ENCODE results near the gene OSBPL6. TPM values are rescaled to one million over a fixed set of nuclear protein-coding genes. Genes with fewer than 3 reads are reported as not detected.
"Not testable (repeated sequence)": the region's sequence is repeated elsewhere in the genome, so short reads cannot be mapped to it uniquely, and the experiment has no call there.

The OSBPL6 gene
- total and polyA plus RNA-seq, 3 experiments from 2014 or later = 0.33 to 1.6 (median 1.2) TPM

GRCh38 chr2:178412453-178412852 lies 218.1 kb downstream of the OSBPL6 start:
- H3K9me3 Mint-ChIP-seq; H3K4me1 ChIP-seq (ENCODE audit: insufficient read depth, low read length); POLR2A ChIA-PET; H3K36me3 Mint-ChIP-seq; DNase-seq; H3K9me3 ChIP-seq (ENCODE audit: low read length); H3K4me3 ChIP-seq (ENCODE audit: low read length); H3K27ac ChIP-seq (ENCODE audit: low read depth, low read length); H3K27me3 ChIP-seq (ENCODE audit: insufficient read depth, low read length, poor library complexity, severe bottlenecking); H3K27me3 Mint-ChIP-seq; H3K36me3 ChIP-seq (ENCODE audit: insufficient read depth, low read length): not testable (repeated sequence)
- H3K4me3 Mint-ChIP-seq = peak overlapping the region; percentile 86 to 98 (median 92)
- CTCF ChIA-PET = interaction anchor here (1.9 to 3.7 kb wide), 3 partner anchors 14 to 84 kb away, joined by 5 to 49 read pairs (median 24); no protein-coding TSS in a partner anchor
- H3K4me1 Mint-ChIP-seq = peaks cover 27 to 30% (median 27%) of the 10 kb centered on the region in 3 donors
- peak overlapping the region in 5 of 8 donors; percentile 11 to 98 (median 95) for H3K27ac Mint-ChIP-seq

GRCh38 chr2:178413472-178414265 lies 219.4 kb downstream of the OSBPL6 start:
- H3K9me3 Mint-ChIP-seq = no peaks in the 10 kb centered on the region
- peaks cover 0 to 2% of the 10 kb centered on the region in 2 donors for H3K27me3 Mint-ChIP-seq
- peak; percentile 57 to 82 (median 77) for DNase-seq
- no peaks in the 10 kb centered on the region for H3K36me3 ChIP-seq (ENCODE audit: insufficient read depth, low read length)
- H3K27ac Mint-ChIP-seq = peak overlapping the region; percentile 86 to 99 (median 96)
- H3K27ac ChIP-seq (ENCODE audit: low read depth, low read length) = peak overlapping the region; percentile 86
- H3K4me3 ChIP-seq (ENCODE audit: low read length) = peak overlapping the region; percentile 83
- H3K36me3 Mint-ChIP-seq = peaks cover 0 to 9% (median 0%) of the 10 kb centered on the region in 3 donors
- peaks cover 27 to 30% (median 27%) of the 10 kb centered on the region in 3 donors for H3K4me1 Mint-ChIP-seq
- no peaks in the 10 kb centered on the region for H3K9me3 ChIP-seq (ENCODE audit: low read length)
- H3K4me3 Mint-ChIP-seq = peak overlapping the region; percentile 86 to 98 (median 92)
- no peaks in the 10 kb centered on the region for H3K27me3 ChIP-seq (ENCODE audit: insufficient read depth, low read length, poor library complexity, severe bottlenecking)
- peaks cover 4% of the 10 kb centered on the region for H3K4me1 ChIP-seq (ENCODE audit: insufficient read depth, low read length)
- ChIA-PET POLR2A (interaction anchor here (0.5 to 2.7 kb wide), 3 partner anchors 9 to 152 kb away, joined by 3 to 25 read pairs (median 6); partner anchors contain the start of genes PJVK and PRKRA), CTCF (interaction anchor here (0.7 to 3.7 kb wide), 20 partner anchors 9 to 302 kb away, joined by 3 to 49 read pairs (median 7); partner anchors contain the start of genes PJVK, PRKRA and RBM45)

GRCh38 chr2:178414266-178415247 lies 220.2 kb downstream of the OSBPL6 start:
- Mint-ChIP-seq H3K4me3 (peak overlapping the region; percentile 86 to 98 (median 92)), H3K9me3 (no peaks in the 10 kb centered on the region), H3K27me3 (peaks cover 0 to 2% of the 10 kb centered on the region in 2 donors), H3K4me1 (peaks cover 27 to 30% (median 27%) of the 10 kb centered on the region in 3 donors), H3K27ac (peak overlapping the region; percentile 86 to 99 (median 96)), H3K36me3 (peaks cover 0 to 11% (median 0%) of the 10 kb centered on the region in 3 donors)
- ChIA-PET CTCF (interaction anchor here (0.6 to 3.7 kb wide), 30 partner anchors 8 to 303 kb away, joined by 3 to 49 read pairs (median 4); partner anchors contain the start of genes PJVK, PRKRA and RBM45), POLR2A (interaction anchor here (0.5 to 2.7 kb wide), 3 partner anchors 10 to 153 kb away, joined by 3 to 25 read pairs (median 6); partner anchors contain the start of genes PJVK and PRKRA)
- Histone ChIP-seq H3K9me3 (ENCODE audit: low read length) (no peaks in the 10 kb centered on the region), H3K36me3 (ENCODE audit: insufficient read depth, low read length) (no peaks in the 10 kb centered on the region), H3K4me3 (ENCODE audit: low read length) (peak overlapping the region; percentile 83), H3K27ac (ENCODE audit: low read depth, low read length) (peak overlapping the region; percentile 86), H3K27me3 (ENCODE audit: insufficient read depth, low read length, poor library complexity, severe bottlenecking) (no peaks in the 10 kb centered on the region), H3K4me1 (ENCODE audit: insufficient read depth, low read length) (peaks cover 4% of the 10 kb centered on the region)
- DNase-seq = peak; percentile 62 to 82 (median 71)

GRCh38 chr2:178415979-178416378 lies 221.7 kb downstream of the OSBPL6 start:
- H3K4me3 ChIP-seq (ENCODE audit: low read length) = no peak overlapping the region
- Mint-ChIP-seq H3K27me3 (peaks cover 0 to 2% of the 10 kb centered on the region in 2 donors), H3K4me1 (peaks cover 27 to 30% (median 27%) of the 10 kb centered on the region in 3 donors)

GRCh38 chr2:178417916-178418315 lies 223.6 kb downstream of the OSBPL6 start:
- peaks cover 0 to 2% of the 10 kb centered on the region in 2 donors for H3K27me3 Mint-ChIP-seq
- DNase-seq = no peak
- POLR2A ChIA-PET = no interaction called here

More at GRCh38 chr2:178415979-178416378, 221.7 kb downstream of the OSBPL6 start:
- no peaks in the 10 kb centered on the region for H3K9me3 ChIP-seq (ENCODE audit: low read length)
- H3K9me3 Mint-ChIP-seq = no peaks in the 10 kb centered on the region
- peaks cover 4% of the 10 kb centered on the region for H3K4me1 ChIP-seq (ENCODE audit: insufficient read depth, low read length)
- H3K27ac ChIP-seq (ENCODE audit: low read depth, low read length) = no peak overlapping the region
- no peak overlapping the region for H3K4me3 Mint-ChIP-seq
- DNase-seq = no peak
- no peaks in the 10 kb centered on the region for H3K36me3 ChIP-seq (ENCODE audit: insufficient read depth, low read length)
- peak overlapping the region in 1 of 8 donors; percentile 11 for H3K27ac Mint-ChIP-seq
- H3K27me3 ChIP-seq (ENCODE audit: insufficient read depth, low read length, poor library complexity, severe bottlenecking) = no peaks in the 10 kb centered on the region
- peaks cover 0 to 14% (median 0%) of the 10 kb centered on the region in 3 donors for H3K36me3 Mint-ChIP-seq
- CTCF ChIA-PET = interaction anchor here (0.8 to 3.3 kb wide), 3 partner anchors 15 to 35 kb away, joined by 3 to 27 read pairs (median 10); partner anchors contain the start of genes PJVK and PRKRA
- POLR2A ChIA-PET = no interaction called here

GRCh38 chr2:178418426-178418825 lies 224.1 kb downstream of the OSBPL6 start:
- Mint-ChIP-seq H3K4me1 (peaks cover 20 to 24% (median 20%) of the 10 kb centered on the region in 3 donors), H3K9me3 (no peaks in the 10 kb centered on the region), H3K36me3 (peaks cover 0 to 14% (median 0%) of the 10 kb centered on the region in 3 donors), H3K27me3 (peaks cover 0 to 2% of the 10 kb centered on the region in 2 donors), H3K27ac (peak overlapping the region in 1 of 8 donors; percentile 10), H3K4me3 (no peak overlapping the region)
- DNase-seq = no peak
- H3K4me1 ChIP-seq (ENCODE audit: insufficient read depth, low read length) = peaks cover 4% of the 10 kb centered on the region
- H3K27me3 ChIP-seq (ENCODE audit: insufficient read depth, low read length, poor library complexity, severe bottlenecking) = no peaks in the 10 kb centered on the region
- CTCF ChIA-PET = interaction anchor here (1.2 to 2.2 kb wide), 3 partner anchors 21 to 32 kb away, joined by 4 to 8 read pairs (median 5); partner anchors contain the start of genes PJVK and PRKRA
- no peak overlapping the region for H3K27ac ChIP-seq (ENCODE audit: low read depth, low read length)
- POLR2A ChIA-PET = no interaction called here
- no peaks in the 10 kb centered on the region for H3K36me3 ChIP-seq (ENCODE audit: insufficient read depth, low read length)
- no peak overlapping the region for H3K4me3 ChIP-seq (ENCODE audit: low read length)
- no peaks in the 10 kb centered on the region for H3K9me3 ChIP-seq (ENCODE audit: low read length)

More at GRCh38 chr2:178417916-178418315, 223.6 kb downstream of the OSBPL6 start:
- CTCF ChIA-PET = interaction anchor here (1.2 to 2.2 kb wide), 2 partner anchors 20 to 23 kb away, joined by 4 to 8 read pairs; no protein-coding TSS in a partner anchor
- H3K36me3 Mint-ChIP-seq = peaks cover 0 to 14% (median 0%) of the 10 kb centered on the region in 3 donors
- H3K9me3 ChIP-seq (ENCODE audit: low read length) = no peaks in the 10 kb centered on the region
- no peak overlapping the region for H3K27ac ChIP-seq (ENCODE audit: low read depth, low read length)
- no peaks in the 10 kb centered on the region for H3K27me3 ChIP-seq (ENCODE audit: insufficient read depth, low read length, poor library complexity, severe bottlenecking)
- H3K4me3 ChIP-seq (ENCODE audit: low read length) = no peak overlapping the region
- H3K27ac Mint-ChIP-seq = peak overlapping the region in 1 of 8 donors; percentile 74
- peaks cover 25 to 29% (median 25%) of the 10 kb centered on the region in 3 donors for H3K4me1 Mint-ChIP-seq
- H3K4me3 Mint-ChIP-seq = peak overlapping the region in 1 of 7 donors; percentile 3
- no peaks in the 10 kb centered on the region for H3K36me3 ChIP-seq (ENCODE audit: insufficient read depth, low read length)
- peaks cover 4% of the 10 kb centered on the region for H3K4me1 ChIP-seq (ENCODE audit: insufficient read depth, low read length)
- H3K9me3 Mint-ChIP-seq = no peaks in the 10 kb centered on the region

GRCh38 chr2:178419123-178419522 lies 224.8 kb downstream of the OSBPL6 start:
- ChIA-PET CTCF (interaction anchor here (0.7 to 2.2 kb wide), 6 partner anchors 14 to 307 kb away, joined by 3 to 8 read pairs (median 4); partner anchors contain the start of genes PJVK, PRKRA and RBM45), POLR2A (no interaction called here)
- peaks cover 0 to 8% (median 0%) of the 10 kb centered on the region in 3 donors for H3K36me3 Mint-ChIP-seq
- no peak for DNase-seq
- no peaks in the 10 kb centered on the region for H3K27me3 ChIP-seq (ENCODE audit: insufficient read depth, low read length, poor library complexity, severe bottlenecking)
- no peaks in the 10 kb centered on the region for H3K36me3 ChIP-seq (ENCODE audit: insufficient read depth, low read length)
- no peaks in the 10 kb centered on the region for H3K9me3 ChIP-seq (ENCODE audit: low read length)
- no peak overlapping the region for H3K4me3 ChIP-seq (ENCODE audit: low read length)
- no peak overlapping the region for H3K4me3 Mint-ChIP-seq
- peaks cover 0 to 2% of the 10 kb centered on the region in 2 donors for H3K27me3 Mint-ChIP-seq
- no peak overlapping the region for H3K27ac ChIP-seq (ENCODE audit: low read depth, low read length)
- no peak overlapping the region for H3K27ac Mint-ChIP-seq
- H3K4me1 Mint-ChIP-seq = peaks cover 13 to 17% (median 17%) of the 10 kb centered on the region in 3 donors
- H3K9me3 Mint-ChIP-seq = no peaks in the 10 kb centered on the region
- H3K4me1 ChIP-seq (ENCODE audit: insufficient read depth, low read length) = peaks cover 3% of the 10 kb centered on the region
